AG04449 (cell line): ENCODE data around the gene PCDHA6.
"Not testable (repeated sequence)": the region's sequence is repeated elsewhere in the genome, so short reads cannot be mapped to it uniquely, and the experiment has no call there.

Experiments used
- CTCF ChIA-PET: fragments of 350-600 bp; formaldehyde crosslinking; extraction: SDS; loops from one replicate; lab custom pipeline; 2021; ENCODE audit warnings: antibody characterized with exemption; lab: Yijun Ruan, JAX
- POLR2A ChIA-PET: fragments of 400-600, 350-600 bp; formaldehyde crosslinking; extraction: SDS; loops from one replicate; lab custom pipeline; 2020; ENCODE audit warnings: antibody characterized with exemption, inconsistent platforms; lab: Yijun Ruan, JAX
- DNase-seq: peaks from one replicate; pipeline ENCODE4 v3.0.0-alpha.2; 2010; ENCODE audit warnings: low read depth, low spot score
- H3K4me3 ChIP-seq: 2 replicates; pipeline ENCODE4 v1.5.1; 2011; ENCODE audit warnings: low read depth, mild to moderate bottlenecking, control low read depth, low read length
- CTCF ChIP-seq: IDR thresholded peaks from one replicate; pipeline ENCODE4 v1.5.1; 2011; ENCODE audit warnings: mild to moderate bottlenecking, moderate library complexity, low read length, control low read depth, inconsistent platforms; ENCODE audit not compliant: insufficient read depth; ENCODE audit errors: missing control alignments

The PCDHA6 gene

GRCh38 chr5:140802781-140803271, 24.9 kb upstream of the PCDHA6 start:
- H3K4me3 ChIP-seq: no peak overlapping the region
- POLR2A ChIA-PET: no interaction called here
- no peak for DNase-seq
- no peak for TF ChIP-seq CTCF
- CTCF ChIA-PET: no interaction called here

- ChIA-PET POLR2A (no interaction called here), CTCF (interaction anchor here (0.8 to 1.9 kb wide), 2 partner anchors 12 to 756 kb away, joined by 5 to 7 read pairs; partner anchors contain the start of gene PCDHA2)
- TF ChIP-seq CTCF: peak; percentile 11
- H3K4me3 ChIP-seq: peak within 1 kb of the TSS; percentile 33; the same call in 1 of the 2 replicates
- DNase-seq: no peak
These were observed 20.7 kb upstream of the PCDHA6 start, which contains the start of gene PCDHA4 for GRCh38 chr5:140806834-140807775. Gene PCDHA4 (plus strand): TSS chr5:140807068.

GRCh38 chr5:140808241-140808888, 19.4 kb upstream of the PCDHA6 start:
- H3K4me3 ChIP-seq, POLR2A ChIA-PET, DNase-seq: not testable (repeated sequence)
- CTCF ChIA-PET: interaction anchor here (0.8 kb wide), 1 partner anchor 755 kb away, joined by 5 read pairs; no protein-coding TSS in a partner anchor

GRCh38 chr5:140808889-140809291, 18.9 kb upstream of the PCDHA6 start:
- no peak overlapping the region for H3K4me3 ChIP-seq
- ChIA-PET POLR2A (no interaction called here), CTCF (no interaction called here)

GRCh38 chr5:140821375-140822280, 6.1 kb upstream of the PCDHA6 start, which contains the start of gene PCDHA5:
Gene PCDHA5 (plus strand): TSS chr5:140821613.
- POLR2A ChIA-PET: no interaction called here
- no peak for DNase-seq
- CTCF ChIA-PET: no interaction called here
- peak; percentile 8 for TF ChIP-seq CTCF
- H3K4me3 ChIP-seq: no peak within 1 kb of the TSS

More at GRCh38 chr5:140808889-140809291, 18.9 kb upstream of the PCDHA6 start:
- no peak for TF ChIP-seq CTCF
- no peak for DNase-seq

GRCh38 chr5:140822281-140822629, 5.5 kb upstream of the PCDHA6 start:
- DNase-seq: no peak
- no peak overlapping the region for H3K4me3 ChIP-seq
- ChIA-PET CTCF (no interaction called here), POLR2A (no interaction called here)
- no peak for TF ChIP-seq CTCF

- CTCF ChIA-PET, DNase-seq, H3K4me3 ChIP-seq, POLR2A ChIA-PET: not testable (repeated sequence)
These were observed 4.8 kb upstream of the PCDHA6 start for GRCh38 chr5:140822969-140823368.
